Fibroblast of lung (primary cell): ENCODE results near the gene IQSEC2. TPM values are rescaled to one million over a fixed set of nuclear protein-coding genes. Genes with fewer than 3 reads are reported as not detected.
A peak's percentile ranks its signal among the peaks of the same experiment; 100 is the strongest.

Experiments
- DNase-seq, 2 donors: peaks; one replicate each; pipeline versions ENCODE4 v3.0.0 to v3.0.0-alpha.2; 2010; ENCODE audit warnings: low read depth in 2 of 2
- H2AFZ ChIP-seq: 2 replicates; pipeline ENCODE4 v1.5.1; 2012; ENCODE audit warnings: low read length, control low read depth, inconsistent platforms
- H3K27ac ChIP-seq: 2 replicates; pipeline ENCODE4 v1.5.1; 2011; ENCODE audit warnings: low read length, control low read depth; ENCODE audit not compliant: insufficient read depth
- H3K27me3 ChIP-seq: 2 replicates; pipeline ENCODE4 v1.5.1; 2011; ENCODE audit warnings: mild to moderate bottlenecking, low read length; ENCODE audit not compliant: control insufficient read depth, insufficient read depth
- H3K36me3 ChIP-seq: 2 replicates; pipeline ENCODE4 v1.5.1; 2011; ENCODE audit warnings: low read length; ENCODE audit not compliant: control insufficient read depth, insufficient read depth
- H3K4me1 ChIP-seq: 2 replicates; pipeline ENCODE4 v1.5.1; 2011; ENCODE audit warnings: low read length; ENCODE audit not compliant: control insufficient read depth, insufficient read depth; ENCODE audit errors: extremely low read depth
- H3K4me2 ChIP-seq: 2 replicates; pipeline ENCODE4 v1.5.1; 2011; ENCODE audit warnings: low read length, control low read depth; ENCODE audit not compliant: insufficient read depth; ENCODE audit errors: extremely low read depth
- H3K4me3 ChIP-seq, 4 experiments: fragments of 200-600 bp in 1 of 4; sonication (generic) in 1 of 4; replicated peaks in 1 of 4; 2 replicates each; pipeline ENCODE4 v1.5.1; 2011 to 2016; ENCODE audit warnings: low read length in 4 of 4, low read depth in 3 of 4, mild to moderate bottlenecking in 3 of 4, control low read depth in 2 of 4, inconsistent platforms in 1 of 4, mixed read lengths in 1 of 4; ENCODE audit not compliant: insufficient read depth in 1 of 4; ENCODE audit errors: control extremely low read depth in 1 of 4
- H3K79me2 ChIP-seq: 2 replicates; pipeline ENCODE4 v1.5.1; 2012; ENCODE audit warnings: mild to moderate bottlenecking, low read length, inconsistent platforms; ENCODE audit not compliant: control insufficient read depth, insufficient read depth
- H3K9ac ChIP-seq: 2 replicates; pipeline ENCODE4 v1.5.1; 2011; ENCODE audit warnings: mild to moderate bottlenecking, low read length, control low read depth; ENCODE audit not compliant: insufficient read depth
- H3K9me3 ChIP-seq: 2 replicates; pipeline ENCODE4 v1.5.1; 2012; ENCODE audit warnings: low read depth, low read length; ENCODE audit not compliant: control insufficient read depth, insufficient read depth
- H4K20me1 ChIP-seq: 2 replicates; pipeline ENCODE4 v1.5.1; 2011; ENCODE audit warnings: low read length; ENCODE audit not compliant: control insufficient read depth, insufficient read depth; ENCODE audit errors: extremely low read depth
- EZH2 ChIP-seq: IDR thresholded peaks from 2 replicates; pipeline ENCODE4 v1.5.1; 2012; ENCODE audit warnings: low read length, control low read depth, mild to moderate bottlenecking; ENCODE audit errors: missing control alignments
- polyA plus RNA-seq, 2 donors: library from polyadenylated mRNA; depleted of rRNA in 1 of 2; stranded (reverse) in 1 of 2; unstranded in 1 of 2; fragments of >200 nt; gene quantifications; 2 replicates each; pipeline ENCODE4 v1.2.1, GENCODE V29; 2011 to 2012; ENCODE audit warnings: missing spikeins in 1 of 2
- total RNA-seq: library from RNA; depleted of rRNA; stranded (reverse); fragments of >200 nt; gene quantifications from 2 replicates; pipeline ENCODE4 v1.2.1, GENCODE V29; 2014
- TF ChIP-seq, protein P1 (sequence below), 2 donors: IDR thresholded peaks in 1 of 2; conservative IDR thresholded peaks in 1 of 2; 1 replicate in 1 of 2; 2 replicates in 1 of 2; pipeline ENCODE4 v1.5.1; 2011 to 2012; ENCODE audit warnings: low read length in 2 of 2, control low read depth in 1 of 2, inconsistent platforms in 1 of 2, low read depth in 1 of 2, mild to moderate bottlenecking in 1 of 2

IQSEC2 gene
- total and polyA plus RNA-seq, 2 donors (not counting 1 experiment from before 2014, with no cell fraction given): 7.4 to 9.9 TPM

DNA sequence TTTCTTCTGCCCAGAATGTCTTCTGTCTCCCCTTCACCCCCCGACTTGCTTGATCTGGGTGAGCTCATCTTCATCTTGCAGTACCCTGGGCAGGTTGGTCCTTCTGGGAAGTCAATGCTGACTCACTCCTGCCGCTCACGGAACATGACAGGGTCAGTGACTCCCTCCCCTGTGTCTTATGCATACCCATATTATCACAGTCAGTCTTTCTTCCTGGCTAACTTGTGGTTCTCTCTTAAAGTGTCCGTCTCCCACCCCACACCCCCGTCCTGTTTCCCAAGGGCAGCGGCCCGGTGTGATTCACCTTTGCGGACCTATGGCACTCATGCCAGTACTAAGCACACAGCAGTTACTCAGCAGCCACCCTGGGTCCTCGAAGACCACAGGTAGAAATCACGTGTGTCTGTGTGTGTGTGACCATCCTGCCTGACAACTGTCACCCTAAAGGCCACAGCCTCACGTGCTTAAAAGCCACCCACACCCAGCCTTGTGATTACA is 17.7 kb downstream of the IQSEC2 start:
- peak; percentile 13 to 74 for DNase-seq
- no peaks in the 10 kb centered on the region for H4K20me1 ChIP-seq
- H3K4me1 ChIP-seq: peaks cover 22% of the 10 kb centered on the region
- no peaks in the 10 kb centered on the region for H3K9me3 ChIP-seq
- H3K4me2 ChIP-seq: peak overlapping the region; percentile 1
- H3K27ac ChIP-seq: no peak overlapping the region
- H3K27me3 ChIP-seq: no peaks in the 10 kb centered on the region
- H3K4me3 ChIP-seq: no peak overlapping the region
- TF ChIP-seq, protein P1, sequence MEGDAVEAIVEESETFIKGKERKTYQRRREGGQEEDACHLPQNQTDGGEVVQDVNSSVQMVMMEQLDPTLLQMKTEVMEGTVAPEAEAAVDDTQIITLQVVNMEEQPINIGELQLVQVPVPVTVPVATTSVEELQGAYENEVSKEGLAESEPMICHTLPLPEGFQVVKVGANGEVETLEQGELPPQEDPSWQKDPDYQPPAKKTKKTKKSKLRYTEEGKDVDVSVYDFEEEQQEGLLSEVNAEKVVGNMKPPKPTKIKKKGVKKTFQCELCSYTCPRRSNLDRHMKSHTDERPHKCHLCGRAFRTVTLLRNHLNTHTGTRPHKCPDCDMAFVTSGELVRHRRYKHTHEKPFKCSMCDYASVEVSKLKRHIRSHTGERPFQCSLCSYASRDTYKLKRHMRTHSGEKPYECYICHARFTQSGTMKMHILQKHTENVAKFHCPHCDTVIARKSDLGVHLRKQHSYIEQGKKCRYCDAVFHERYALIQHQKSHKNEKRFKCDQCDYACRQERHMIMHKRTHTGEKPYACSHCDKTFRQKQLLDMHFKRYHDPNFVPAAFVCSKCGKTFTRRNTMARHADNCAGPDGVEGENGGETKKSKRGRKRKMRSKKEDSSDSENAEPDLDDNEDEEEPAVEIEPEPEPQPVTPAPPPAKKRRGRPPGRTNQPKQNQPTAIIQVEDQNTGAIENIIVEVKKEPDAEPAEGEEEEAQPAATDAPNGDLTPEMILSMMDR (conservative IDR thresholded peaks at IDR 0.05 in 1 of 2, IDR thresholded peaks at IDR 0.05 in 1 of 2; ENCODE audit: low read depth in 1 of 2, low read length in 2 of 2): no peak
- TF ChIP-seq EZH2: no peak
- no peak overlapping the region for H2AFZ ChIP-seq
- no peaks in the 10 kb centered on the region for H3K36me3 ChIP-seq
- H3K79me2 ChIP-seq: no peaks in the 10 kb centered on the region
- no peak overlapping the region for H3K9ac ChIP-seq

DNA sequence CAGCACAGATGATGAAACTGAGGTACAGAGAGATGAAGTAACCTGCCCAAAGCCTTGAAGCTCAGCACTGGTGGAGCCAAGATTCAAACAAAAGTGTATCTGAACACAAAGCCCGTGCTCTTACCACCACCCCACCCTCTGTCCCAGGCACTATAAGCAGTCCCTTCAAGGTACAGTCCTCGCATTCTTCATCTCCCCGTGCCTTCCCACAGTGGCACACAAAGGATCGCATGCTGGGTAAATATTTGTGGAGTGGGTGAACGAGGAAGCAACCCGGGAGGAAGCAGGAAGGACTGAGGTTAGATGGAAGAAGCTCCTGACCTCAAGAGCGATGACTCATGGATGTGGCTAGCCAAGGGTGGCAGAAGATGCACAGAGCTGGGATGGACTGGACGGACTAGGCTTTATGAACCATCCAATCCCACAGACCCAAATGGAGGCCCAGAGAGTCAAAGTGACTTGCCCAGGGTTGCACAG is 18.4 kb downstream of the IQSEC2 start:
- DNase-seq: peak; percentile 53 to 66
- no peaks in the 10 kb centered on the region for H3K9me3 ChIP-seq
- TF ChIP-seq, protein P1 (conservative IDR thresholded peaks at IDR 0.05 in 1 of 2, IDR thresholded peaks at IDR 0.05 in 1 of 2; ENCODE audit: low read depth in 1 of 2, low read length in 2 of 2): no peak
- no peak for TF ChIP-seq EZH2
- no peak overlapping the region for H3K27ac ChIP-seq
- no peaks in the 10 kb centered on the region for H3K27me3 ChIP-seq
- no peak overlapping the region for H2AFZ ChIP-seq
- H3K4me3 ChIP-seq: no peak overlapping the region
- H3K4me1 ChIP-seq: peaks cover 22% of the 10 kb centered on the region
- no peaks in the 10 kb centered on the region for H3K36me3 ChIP-seq
- H3K4me2 ChIP-seq: peak overlapping the region; percentile 51
- no peaks in the 10 kb centered on the region for H4K20me1 ChIP-seq
- no peaks in the 10 kb centered on the region for H3K79me2 ChIP-seq
- no peak overlapping the region for H3K9ac ChIP-seq

DNA sequence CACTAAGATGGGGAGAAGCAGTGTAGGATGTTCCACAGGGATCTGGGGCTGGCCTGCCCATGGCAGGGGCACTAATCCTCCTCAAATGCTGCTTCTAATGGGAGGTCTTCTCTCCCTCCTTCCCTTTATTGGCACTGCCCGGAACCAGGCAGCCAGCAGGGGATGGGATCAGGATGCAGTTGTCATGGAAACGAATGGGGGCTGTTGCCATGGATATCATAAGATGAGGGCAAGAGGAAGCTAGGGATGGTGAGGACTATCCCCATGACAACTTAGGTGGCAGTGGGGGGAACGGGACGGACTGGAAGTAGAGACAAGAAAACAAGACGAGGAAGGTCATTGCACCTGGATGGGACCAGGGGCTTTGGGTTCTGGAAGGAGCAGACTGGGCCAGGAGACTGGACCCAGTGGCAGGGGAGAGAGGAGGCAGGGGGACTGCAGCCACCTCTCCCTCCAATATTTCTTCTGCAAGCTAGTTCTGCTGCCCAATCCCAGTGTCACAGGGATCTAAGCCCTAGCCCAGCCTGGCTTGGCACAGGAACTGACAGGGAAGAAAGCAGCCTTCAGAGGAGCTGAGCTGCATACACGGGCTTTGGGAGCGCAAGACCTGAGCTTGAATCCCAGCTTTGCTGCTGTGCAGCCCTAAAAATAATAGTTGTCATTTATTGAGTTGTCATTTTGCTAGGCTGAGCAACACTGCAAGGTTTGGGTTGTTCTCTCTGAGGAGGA is 19.0 kb downstream of the IQSEC2 start:
- TF ChIP-seq, protein P1 (conservative IDR thresholded peaks at IDR 0.05 in 1 of 2, IDR thresholded peaks at IDR 0.05 in 1 of 2; ENCODE audit: low read depth in 1 of 2, low read length in 2 of 2): no peak
- TF ChIP-seq EZH2: no peak
- no peak overlapping the region for H3K27ac ChIP-seq
- no peak overlapping the region for H3K4me3 ChIP-seq
- no peaks in the 10 kb centered on the region for H3K9me3 ChIP-seq
- H2AFZ ChIP-seq: no peak overlapping the region
- H3K27me3 ChIP-seq: no peaks in the 10 kb centered on the region
- no peak overlapping the region for H3K9ac ChIP-seq
- H3K79me2 ChIP-seq: no peaks in the 10 kb centered on the region
- no peaks in the 10 kb centered on the region for H4K20me1 ChIP-seq
- no peaks in the 10 kb centered on the region for H3K36me3 ChIP-seq
- H3K4me1 ChIP-seq: peaks cover 22% of the 10 kb centered on the region
- H3K4me2 ChIP-seq: no peak overlapping the region
- no peak for DNase-seq
